ENCODE data around the gene CDC14A.
"Not testable (repeated sequence)": the region's sequence is repeated elsewhere in the genome, so short reads cannot be mapped to it uniquely, and the experiment has no call there.

CDC14A gene

GRCh38 chr1:100363831-100364230, 11.5 kb downstream of the CDC14A start:
- no peak for DNase-seq (ENCODE audit: low spot score)

DNA sequence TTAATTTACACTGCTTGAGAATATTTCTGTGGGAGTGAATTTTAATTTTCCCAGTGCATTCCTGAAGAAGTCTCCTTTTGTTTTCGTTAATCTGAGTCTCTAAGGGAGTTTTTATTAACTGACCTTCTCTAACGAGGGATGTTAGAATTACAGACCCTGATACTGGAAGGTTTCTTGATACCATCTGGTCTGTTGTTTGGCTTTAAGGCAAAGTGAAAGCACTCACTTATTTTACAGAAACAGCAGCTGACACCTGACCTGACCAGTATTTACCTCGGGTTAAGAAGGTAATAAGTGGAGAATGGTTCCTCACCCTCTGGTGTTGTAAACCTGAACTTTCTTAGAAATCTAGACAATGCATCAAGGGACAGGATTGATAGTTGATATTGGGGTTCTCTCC, 12.4 kb downstream of the CDC14A start:
- DNase-seq (ENCODE audit: low spot score): no peak

DNA sequence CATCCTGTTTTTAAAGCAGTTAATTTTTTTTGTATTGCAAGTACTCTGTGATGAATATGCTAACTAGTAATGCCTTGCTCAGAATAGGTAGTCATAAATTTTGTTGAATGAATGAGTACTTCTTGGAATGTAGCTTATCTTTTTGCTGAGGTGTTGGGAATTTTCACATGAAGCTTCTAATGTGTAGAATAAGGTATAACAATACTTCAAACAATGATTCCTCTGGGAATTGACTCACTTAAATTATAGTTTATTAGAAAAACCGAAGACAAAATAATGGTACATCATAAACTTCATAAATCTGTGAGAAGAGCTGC, 13.9 kb downstream of the CDC14A start:
- no peak for DNase-seq (ENCODE audit: low spot score)

DNA sequence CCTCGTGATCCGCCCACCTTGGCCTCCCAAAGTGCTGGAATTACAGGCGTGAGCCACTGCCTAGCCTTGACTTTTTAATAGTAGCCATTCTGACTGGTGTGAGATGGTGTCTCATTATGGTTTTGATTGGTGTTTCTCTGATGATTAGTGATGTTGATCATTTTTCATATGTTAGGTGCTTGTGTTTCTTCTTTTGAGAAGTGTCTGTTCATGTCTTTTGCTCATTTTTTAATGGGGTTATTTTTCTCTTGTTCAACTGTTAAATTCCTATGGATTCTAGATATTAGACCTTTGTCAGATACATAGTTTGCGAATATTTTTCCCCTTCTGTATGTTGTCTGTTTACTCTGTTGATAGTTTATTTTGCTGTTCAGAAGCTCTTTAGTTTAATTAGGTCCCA, 17.0 kb downstream of the CDC14A start:
- DNase-seq (ENCODE audit: low spot score): not testable (repeated sequence)

- not testable (repeated sequence) for DNase-seq (ENCODE audit: low spot score)
Observed at GRCh38 chr1:100373953-100374352, 21.6 kb downstream of the CDC14A start.

DNA sequence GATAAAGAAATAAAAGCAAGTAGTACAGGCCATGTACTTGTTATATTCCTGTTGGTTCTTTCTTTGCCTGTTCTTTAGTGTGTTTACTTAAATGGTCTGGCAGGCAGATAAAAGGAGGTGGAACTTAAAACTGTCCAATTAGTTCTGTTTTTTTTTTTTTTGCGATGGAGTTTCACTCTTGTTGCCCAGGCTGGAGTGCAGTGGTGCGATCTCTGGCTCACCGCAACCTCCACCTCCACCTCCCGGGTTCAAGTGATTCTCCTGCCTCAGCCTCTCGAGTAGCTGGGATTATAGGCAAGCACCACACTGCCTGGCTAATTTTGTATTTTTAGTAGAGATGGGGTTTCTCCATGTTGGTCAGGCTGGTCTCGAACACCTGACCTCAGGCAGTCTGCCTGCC, 24.6 kb downstream of the CDC14A start:
- not testable (repeated sequence) for DNase-seq (ENCODE audit: low spot score)

- DNase-seq (ENCODE audit: low spot score): no peak
Observed at GRCh38 chr1:100377590-100378361, 25.5 kb downstream of the CDC14A start.

- DNase-seq (ENCODE audit: low spot score): no peak
Observed at GRCh38 chr1:100378956-100379355, 26.6 kb downstream of the CDC14A start.

- DNase-seq (ENCODE audit: low spot score): no peak
Observed at GRCh38 chr1:100380635-100381034, 28.3 kb downstream of the CDC14A start.

GRCh38 chr1:100382657-100383056, 30.4 kb downstream of the CDC14A start:
- no peak for DNase-seq (ENCODE audit: low spot score)

DNA sequence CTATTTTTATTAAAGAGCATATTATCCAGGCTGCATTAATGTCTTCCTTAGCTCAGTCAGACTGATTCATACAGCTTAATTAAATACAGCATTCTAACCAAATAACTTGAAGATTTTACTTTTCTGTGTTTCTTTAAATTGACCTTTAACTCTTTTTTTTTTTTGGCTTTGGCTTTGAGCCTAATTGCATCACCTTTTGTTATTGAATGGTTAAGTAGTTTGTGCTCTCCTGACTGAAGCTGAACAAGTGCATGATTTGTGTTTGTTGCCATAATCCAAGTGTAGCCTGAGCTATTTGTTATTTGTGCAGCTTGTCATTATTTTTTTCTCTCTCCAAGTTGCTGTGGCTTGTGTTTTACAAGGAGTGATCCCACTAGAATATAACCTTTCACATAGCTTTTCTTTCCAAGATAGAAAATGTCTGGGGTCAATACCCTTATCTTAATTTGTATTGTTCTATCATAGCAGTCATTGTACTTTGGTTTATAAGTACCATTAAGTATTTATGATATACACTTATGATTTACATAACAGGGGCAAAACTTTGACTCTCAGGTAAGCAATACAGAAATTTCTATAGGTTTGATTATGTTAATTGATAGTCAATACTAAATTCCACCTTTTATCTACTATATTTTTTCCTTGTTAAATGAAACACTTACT, 31.6 kb downstream of the CDC14A start:
- DNase-seq (ENCODE audit: low spot score): no peak

DNA sequence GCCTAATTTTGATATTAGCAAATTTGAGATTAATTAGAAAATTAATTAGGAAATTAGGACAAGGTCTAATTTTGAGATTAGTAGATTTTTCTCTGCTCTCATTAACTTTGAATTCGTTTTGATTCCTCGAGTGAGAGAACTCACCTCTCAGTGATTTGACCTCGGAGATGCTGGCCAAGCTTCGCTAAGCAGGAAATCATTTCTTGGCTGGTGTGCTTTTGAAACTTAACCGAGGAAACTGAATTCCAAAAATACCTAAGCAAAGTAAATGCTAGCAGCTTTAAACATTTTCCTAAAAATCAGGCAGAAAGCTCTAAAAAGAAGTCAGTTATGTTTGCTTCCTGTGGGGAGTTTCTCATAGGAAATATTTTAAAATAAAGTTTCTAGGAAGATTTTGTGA, 34.9 kb downstream of the CDC14A start:
- DNase-seq (ENCODE audit: low spot score): peak; percentile 14

DNA sequence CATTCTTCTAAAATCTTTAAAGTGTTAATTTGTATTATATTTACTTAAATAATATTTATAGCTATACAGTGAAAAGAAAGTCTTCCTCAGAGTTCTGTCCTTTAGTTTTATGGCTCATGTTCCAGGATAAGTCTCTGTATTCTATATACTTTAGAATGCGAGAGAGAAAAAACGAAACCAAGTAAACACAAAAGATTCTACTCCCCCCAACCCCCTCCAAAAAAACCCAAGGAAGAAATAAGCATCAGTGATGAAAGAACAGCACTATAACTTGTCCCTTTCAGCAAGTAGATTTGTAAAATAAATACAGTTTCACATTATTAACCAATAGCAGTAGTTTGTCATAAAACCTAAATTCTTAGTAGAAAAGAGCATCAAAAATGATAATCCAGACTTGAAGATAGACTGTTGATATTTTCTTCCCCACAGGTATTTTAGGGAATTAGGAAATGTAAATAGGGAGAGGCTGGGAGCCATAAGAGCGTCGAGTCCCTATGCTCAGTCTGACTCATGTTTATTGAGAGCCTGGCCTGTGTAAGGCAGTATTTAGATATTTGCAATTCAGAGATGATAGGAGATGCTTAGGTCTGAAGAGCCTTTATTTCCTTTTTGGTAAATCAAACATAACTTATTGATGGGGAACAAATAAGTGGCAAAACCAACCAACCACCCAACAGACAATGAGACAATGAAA, 35.5 kb downstream of the CDC14A start:
- DNase-seq (ENCODE audit: low spot score): no peak

GRCh38 chr1:100390531-100390930, 38.2 kb downstream of the CDC14A start:
- no peak for DNase-seq (ENCODE audit: low spot score)

DNA sequence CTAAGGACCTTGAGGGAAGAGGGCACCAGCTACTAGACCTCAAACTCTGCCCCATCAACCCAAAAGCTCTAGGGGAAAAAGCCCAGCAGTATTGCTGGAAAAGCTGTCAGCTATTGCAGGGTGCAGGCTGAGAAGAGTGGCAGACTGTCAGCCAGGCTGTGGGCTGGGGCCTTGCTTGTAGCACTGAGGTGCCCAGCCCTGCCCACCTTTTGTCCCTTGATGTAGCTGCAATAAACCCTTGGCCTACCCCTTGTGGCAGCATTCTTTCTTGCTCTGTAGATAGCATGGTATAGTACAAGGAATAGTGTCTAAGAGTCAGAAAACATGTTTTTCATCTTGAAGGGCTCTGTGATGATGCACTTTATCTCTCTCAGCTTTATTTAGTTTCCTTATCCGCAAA, 39.4 kb downstream of the CDC14A start:
- DNase-seq (ENCODE audit: low spot score): no peak

DNA sequence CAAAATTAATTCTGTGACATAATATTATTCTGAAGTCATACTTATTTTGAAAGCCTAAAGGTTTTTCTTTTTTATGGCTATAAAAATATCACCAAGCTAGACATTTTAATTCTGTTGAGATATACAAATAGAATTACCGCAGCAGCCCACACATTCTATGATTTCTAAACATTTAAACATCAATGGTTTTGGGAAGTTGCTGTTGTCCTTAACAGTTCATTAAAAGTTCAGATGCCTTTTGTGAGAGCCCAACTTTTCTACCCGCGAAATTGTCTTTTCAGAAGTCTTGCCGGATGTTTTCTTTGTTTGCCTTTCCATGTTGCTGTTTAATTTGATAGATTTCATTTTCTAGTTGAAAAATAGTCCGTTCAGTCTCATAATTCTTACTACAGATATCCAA, 40.5 kb downstream of the CDC14A start:
- DNase-seq (ENCODE audit: low spot score): no peak

- DNase-seq (ENCODE audit: low spot score): no peak
Observed at GRCh38 chr1:100394285-100394684, 42.0 kb downstream of the CDC14A start.

DNA sequence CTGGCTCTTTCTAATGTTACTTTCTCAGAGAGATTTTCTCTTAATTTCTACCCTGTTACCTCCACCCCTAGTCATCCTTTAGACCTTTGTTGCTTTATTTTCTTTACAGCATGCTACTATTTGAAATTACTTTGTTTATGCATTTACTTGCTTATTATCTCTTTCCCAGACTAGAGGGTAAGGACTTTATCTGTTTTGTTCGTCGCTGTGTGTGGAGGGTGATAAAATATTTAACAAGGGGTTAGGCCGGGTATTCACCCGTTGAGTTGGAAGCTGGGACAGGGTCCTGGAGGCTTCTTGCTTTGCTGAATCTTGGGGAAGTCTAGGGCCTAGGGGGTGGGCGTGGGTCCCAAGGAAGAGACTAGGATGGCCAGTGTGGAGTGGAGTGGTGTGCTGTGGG, 43.6 kb downstream of the CDC14A start:
- DNase-seq (ENCODE audit: low spot score): no peak

DNA sequence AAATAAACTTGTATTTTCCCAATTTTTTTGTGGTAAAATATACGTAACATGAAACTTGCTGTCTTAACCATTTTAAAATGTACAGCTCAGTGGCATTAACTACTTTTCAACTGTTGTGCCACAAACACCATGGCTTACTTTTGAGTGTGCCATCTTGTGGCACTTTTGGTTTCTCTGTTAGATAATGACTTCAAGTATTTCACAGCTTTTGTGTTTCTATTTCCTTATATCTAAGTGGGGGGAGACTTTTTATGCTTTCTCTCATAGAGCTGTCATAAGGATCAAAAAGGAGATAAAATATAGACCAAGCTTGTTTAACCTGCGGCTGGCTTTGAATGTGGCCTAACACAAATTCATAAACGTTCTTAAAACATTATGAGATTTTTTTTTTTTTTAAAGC, 44.3 kb downstream of the CDC14A start:
- no peak for DNase-seq (ENCODE audit: low spot score)

DNA sequence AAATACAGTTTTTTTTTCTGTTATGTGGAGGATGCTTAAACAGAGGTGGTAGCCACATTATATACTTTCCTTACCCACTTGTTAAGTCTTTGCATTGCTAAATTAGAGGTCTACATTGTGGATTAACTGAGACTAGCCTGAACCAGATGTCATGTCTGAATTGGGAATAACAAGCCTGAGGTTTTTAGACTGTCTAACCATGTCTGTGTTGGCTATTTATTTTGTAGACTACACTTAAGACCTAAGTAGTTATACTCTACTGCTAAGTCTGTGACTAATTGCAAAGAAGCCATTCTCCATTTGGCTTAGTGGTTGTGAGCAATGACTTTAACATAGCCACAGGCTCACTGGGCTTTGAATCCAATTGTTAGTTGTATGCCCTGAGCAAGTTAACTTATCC, 45.4 kb downstream of the CDC14A start:
- DNase-seq (ENCODE audit: low spot score): no peak

DNA sequence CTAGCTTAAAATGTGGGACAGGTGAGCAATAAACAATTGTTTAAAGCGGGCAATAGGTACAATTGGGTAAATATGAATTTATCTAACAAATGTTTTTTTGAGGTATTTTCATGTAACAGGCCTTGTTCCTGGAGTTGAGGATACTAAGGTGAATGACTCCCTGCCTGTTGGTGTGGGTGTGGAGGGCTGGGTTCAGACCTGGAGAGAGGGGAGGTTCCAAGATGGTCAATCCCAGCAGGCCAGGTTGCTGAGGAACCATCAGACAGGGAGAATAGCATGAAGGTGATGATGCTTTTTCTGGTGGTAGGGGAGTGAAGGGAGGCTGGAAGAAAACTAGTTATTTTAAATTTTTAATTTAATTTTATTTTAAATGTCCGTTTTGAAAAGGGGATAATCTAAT, 46.3 kb downstream of the CDC14A start:
- DNase-seq (ENCODE audit: low spot score): no peak

GRCh38 chr1:100400404-100400803, 48.1 kb downstream of the CDC14A start:
- DNase-seq (ENCODE audit: low spot score): no peak

DNA sequence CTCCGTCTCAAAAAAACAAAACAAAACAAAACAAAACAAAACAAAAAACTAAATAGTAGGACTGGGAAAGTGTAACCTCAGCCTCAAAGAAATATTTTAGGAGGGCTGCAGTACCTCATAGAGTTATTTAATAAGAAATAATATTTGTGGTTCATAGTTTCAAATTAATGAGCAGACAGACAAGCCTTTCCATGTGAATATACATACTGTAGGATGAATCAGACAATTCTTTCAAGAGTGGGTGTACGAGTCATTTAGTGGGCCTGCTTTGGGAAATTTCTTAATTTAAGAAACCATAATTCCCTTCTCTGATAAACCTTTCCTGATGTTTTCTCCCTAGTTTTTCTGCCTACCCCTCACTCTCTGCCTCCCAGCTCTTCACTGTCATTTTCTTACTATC, 52.5 kb downstream of the CDC14A start:
- no peak for DNase-seq (ENCODE audit: low spot score)

Measured in hepatic stellate cell (primary cell).